ENCODE results near the gene SNX5.
"Not testable (repeated sequence)": the region's sequence is repeated elsewhere in the genome, so short reads cannot be mapped to it uniquely, and the experiment has no call there.

The SNX5 gene

DNA sequence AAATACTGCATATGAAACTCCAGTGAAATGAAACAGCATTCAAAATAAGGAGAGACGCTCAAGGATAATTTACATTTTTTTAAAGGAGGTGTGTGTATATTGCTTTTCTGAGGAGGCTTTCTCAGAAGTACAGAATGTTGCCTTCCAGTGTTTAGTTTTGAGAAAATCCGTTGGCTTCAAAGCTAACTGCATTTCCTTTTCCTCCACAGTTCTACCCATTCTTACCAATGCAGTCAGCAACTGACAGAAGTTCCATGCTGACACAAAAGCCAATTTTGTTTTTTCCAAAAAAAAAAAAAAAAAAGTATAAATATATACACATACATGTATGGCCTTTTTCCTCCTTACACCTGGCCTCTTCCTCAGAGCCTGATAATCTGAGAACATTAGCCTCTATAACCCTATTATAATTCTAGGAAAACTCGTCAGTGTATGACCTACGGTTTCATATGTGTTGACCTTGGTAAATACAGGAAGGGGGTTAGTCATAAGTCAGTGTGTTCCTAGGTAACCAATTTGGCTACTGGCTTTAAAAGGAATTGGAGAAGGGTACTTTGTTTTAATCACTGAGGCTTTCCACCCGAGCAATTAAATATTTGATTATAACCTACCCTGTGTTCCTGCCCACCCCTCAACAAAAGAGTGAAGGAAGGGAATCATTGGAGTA lies 24.4 kb upstream of the SNX5 start:
- no peak for DNase-seq

DNA sequence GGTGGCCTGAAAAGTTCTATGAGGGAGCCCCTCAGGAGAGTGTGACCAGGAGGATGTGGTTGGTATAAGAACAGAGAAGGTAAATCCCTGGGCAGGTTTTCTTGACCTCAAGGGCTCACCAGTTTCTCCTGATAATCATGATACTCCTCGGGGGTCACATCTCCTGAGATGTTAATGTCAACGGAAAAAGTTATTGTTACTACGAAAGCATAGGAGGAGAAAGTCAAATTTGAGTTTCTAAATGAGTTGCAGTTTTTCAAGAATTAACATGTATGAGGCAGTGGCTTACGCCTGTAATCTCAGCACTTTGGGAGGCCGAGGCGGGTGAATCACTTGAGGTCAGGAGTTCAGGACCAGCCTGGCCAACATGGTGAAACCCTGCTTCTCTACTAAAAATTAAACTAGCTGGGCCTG lies 23.6 kb upstream of the SNX5 start:
- DNase-seq = no peak

DNA sequence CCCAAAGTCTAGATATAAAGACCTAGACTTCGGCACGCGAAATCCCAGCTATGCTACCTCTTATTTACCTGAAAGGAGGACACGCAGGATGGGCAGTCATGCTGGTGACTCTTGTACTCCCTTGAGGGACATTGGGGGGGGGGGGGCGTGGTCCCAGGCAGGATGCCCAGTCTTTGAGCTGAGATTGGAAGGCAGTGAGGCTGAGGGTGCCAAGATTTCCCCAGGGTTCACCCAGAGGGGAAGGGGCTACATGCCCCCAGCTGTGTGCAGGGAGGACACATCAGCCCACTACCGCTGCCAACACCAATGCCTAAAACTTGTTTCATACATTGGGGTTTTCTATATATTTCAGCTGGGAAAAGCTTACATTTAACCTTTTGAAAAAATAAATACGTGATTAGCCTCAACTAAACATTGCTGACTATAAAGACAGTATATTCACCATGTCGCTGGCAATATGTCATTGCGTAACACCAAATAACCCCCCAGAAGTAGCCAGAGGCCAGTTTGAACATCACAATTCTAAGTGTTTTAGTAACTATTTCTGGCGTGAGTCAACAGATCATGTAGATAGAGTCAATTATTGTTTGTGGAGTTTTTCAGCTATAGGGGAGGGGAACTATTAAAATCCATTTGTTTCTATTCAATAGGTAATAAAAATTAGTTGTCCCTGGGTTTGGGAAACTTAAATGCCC lies 21.8 kb upstream of the SNX5 start:
- no peak for DNase-seq

GRCh38 chr20:17987988-17988387 lies 19.4 kb upstream of the SNX5 start:
- no peak for DNase-seq

GRCh38 chr20:17985388-17986018 lies 16.9 kb upstream of the SNX5 start:
- DNase-seq = no peak

- DNase-seq = no peak
Measured at GRCh38 chr20:17976305-17976704, 7.7 kb upstream of the SNX5 start.

GRCh38 chr20:17972121-17972520 lies 3.5 kb upstream of the SNX5 start:
- DNase-seq = no peak

GRCh38 chr20:17971300-17972013 lies 2.9 kb upstream of the SNX5 start:
- DNase-seq = no peak

GRCh38 chr20:17969884-17970409 lies 1.4 kb upstream of the SNX5 start:
- DNase-seq = no peak

- DNase-seq = no peak
Measured at GRCh38 chr20:17969278-17969883, 787 bp upstream of the SNX5 start.

- no peak for DNase-seq
Measured at GRCh38 chr20:17967521-17968365, 851 bp downstream of the SNX5 start.

- DNase-seq = no peak
Measured at GRCh38 chr20:17966432-17967310, 1.9 kb downstream of the SNX5 start.

DNA sequence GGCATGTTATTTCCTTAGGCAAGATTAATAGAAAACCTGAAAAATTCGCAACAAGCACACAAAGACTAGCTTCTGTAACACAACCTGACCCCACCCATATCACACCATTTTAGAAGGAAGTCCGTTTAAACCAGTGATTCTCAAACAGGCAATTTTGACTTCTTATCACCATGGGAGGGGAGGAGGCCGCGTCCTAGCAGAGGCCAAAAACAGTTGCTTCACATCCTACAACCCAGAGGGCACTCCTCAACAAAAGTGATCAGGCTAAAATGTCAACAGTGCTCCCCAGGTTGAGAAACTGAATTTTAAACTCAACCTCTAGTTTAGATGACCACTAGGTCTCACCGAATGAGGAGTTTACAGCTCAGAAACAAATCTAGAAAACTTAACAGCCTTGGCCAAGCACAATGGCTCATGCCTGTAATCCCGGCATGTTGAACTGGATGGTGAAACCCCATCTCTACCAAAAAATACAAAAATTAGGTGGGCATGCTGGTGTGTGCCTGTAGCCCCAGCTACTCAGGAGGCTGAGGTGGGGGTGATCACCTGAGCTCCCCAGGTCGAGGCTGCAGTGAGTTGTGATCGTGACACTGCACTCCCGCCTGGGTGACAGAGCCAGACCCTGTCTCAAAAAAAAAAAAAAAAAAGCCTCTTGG lies 3.4 kb downstream of the SNX5 start:
- DNase-seq = no peak

DNA sequence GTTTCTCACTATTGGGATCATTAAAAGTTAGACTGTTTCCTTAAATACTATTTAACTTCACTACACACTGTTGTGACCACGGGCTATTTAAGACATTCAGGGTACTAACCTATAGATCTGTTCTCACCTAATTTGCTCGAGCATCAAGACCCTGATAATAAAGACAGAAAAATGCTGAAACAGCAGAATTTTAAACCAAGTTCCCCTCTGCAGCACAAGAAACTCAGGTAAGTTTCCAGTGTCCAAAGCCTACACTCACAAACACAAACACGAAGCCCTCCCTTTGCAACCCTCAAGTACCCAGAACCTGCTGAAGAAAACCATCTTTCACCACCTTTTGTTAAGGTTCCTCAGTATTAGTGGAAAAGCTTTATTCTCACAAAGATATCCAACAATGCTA lies 4.0 kb downstream of the SNX5 start:
- no peak for DNase-seq

DNA sequence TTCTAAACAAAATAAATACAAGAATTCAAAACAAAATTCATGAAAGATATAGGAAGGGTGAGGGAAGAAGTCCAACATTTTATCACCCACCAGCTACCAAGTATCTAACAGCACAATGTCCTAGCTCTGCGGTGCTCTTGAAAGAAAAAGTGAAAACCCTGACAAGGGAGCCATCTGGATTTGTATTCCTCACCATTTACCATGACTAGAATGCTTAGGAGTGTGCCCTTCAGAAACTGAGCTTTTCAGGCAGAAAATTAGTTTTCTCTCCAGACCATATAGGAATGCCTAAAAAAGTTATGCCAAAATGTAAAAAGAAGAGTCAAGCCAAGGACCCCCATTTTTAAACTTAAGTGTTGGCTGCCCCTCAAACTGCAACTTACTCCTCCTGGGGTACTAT lies 4.5 kb downstream of the SNX5 start:
- DNase-seq = no peak

DNA sequence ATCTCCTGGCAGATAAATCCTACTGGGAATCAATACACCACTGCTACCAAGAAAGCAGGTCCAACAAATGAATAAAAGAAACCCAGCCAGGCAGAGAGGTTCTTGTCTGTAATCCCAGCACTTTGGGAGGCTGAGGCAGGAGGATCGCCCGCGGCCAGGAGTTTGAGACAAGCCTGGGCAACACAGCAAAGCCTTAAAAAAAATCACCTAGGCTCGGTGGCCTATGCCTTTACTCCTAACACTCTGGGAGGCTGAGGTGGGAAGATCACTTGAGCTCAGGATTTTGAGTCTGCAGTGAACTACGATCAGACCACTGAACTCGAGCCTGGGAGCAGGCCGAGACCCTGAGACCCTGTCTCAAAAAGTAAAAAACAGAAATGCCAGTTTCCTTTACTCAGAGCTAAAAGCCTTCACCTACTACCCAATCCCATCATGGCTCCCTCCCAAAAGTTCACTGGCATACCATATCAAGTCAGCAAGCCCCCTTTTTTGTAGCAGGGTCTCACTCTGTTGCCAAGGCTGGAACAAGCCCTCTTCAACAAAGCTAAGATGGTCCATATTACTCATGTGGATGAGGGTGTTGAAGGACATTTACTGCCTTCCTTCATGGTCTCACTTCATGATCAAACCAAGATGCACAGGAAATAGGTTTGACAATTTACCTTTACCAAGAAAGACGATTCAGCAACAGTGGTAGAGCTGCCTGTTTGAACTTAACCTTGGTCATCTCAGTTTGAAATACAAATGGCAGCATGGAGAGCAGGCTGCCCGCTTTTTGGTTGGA lies 5.3 kb downstream of the SNX5 start:
- no peak for DNase-seq

DNA sequence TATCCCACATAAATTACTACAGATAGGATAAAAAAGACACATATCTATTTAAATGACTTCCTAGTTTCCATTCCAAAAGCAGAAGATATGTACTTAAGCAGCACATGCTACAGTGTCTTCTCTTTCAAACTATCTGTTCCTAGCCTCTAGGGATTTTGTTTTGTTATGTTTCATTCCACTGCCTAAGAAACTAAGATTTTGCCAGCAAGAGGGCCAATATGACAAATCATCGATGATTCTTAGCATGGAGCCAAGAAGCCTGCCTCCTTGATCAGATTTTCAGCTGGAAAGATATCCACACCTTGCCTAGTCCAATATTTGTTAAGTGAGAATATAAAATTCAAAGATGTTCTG lies 7.0 kb downstream of the SNX5 start:
- DNase-seq = no peak

- DNase-seq = no peak
Measured at GRCh38 chr20:17960927-17961586, 7.5 kb downstream of the SNX5 start.

DNA sequence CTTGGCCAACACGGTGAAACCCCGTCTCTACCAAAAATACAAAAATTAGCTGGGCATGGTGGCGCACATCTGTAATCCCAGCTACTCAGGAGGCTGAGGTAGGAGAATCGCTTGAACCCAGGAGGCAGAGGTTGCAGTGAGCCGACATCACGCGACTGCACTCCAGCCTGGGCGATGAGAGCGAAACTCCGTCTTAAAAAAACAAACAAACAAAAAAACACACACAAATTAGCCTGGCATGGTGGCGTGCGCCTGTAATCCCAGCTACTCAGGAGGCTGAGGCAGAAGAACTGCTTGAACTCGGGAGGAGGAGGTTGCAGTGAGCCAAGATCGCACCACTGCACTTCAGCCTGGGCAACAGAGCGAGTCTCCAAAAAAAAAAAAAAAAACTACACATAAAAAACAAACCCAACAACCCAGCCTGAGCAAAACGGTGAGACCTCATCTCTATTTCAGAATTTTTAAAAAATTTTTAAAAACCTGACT lies 8.2 kb downstream of the SNX5 start:
- DNase-seq = not testable (repeated sequence)

All from NCI-H1048 (cell line).